Muscle of arm (tissue), 12 donors: ENCODE measurements around the gene S100A4. TPM values are rescaled to one million over a fixed set of nuclear protein-coding genes. Genes with fewer than 3 reads are reported as not detected.

Source experiments
- DNase-seq: peaks from one replicate; pipeline ENCODE4 v3.0.0-alpha.2; 2013
- polyA plus RNA-seq, 12 donors: library from polyadenylated mRNA; unstranded; fragments of 120-200 nt; gene quantifications; one replicate each; pipeline ENCODE4 v1.2.1, GENCODE V29; 2013; ENCODE audit not compliant: insufficient read length in 12 of 12

S100A4 gene
- polyA plus RNA-seq, 12 donors = 113 to 274 (median 192) TPM; not detected in 1

GRCh38 chr1:153550398-153550758 is 4.8 kb upstream of the S100A4 start:
- no peak for DNase-seq

- DNase-seq = no peak
These were observed 4.3 kb upstream of the S100A4 start for GRCh38 chr1:153549741-153550397.

DNA sequence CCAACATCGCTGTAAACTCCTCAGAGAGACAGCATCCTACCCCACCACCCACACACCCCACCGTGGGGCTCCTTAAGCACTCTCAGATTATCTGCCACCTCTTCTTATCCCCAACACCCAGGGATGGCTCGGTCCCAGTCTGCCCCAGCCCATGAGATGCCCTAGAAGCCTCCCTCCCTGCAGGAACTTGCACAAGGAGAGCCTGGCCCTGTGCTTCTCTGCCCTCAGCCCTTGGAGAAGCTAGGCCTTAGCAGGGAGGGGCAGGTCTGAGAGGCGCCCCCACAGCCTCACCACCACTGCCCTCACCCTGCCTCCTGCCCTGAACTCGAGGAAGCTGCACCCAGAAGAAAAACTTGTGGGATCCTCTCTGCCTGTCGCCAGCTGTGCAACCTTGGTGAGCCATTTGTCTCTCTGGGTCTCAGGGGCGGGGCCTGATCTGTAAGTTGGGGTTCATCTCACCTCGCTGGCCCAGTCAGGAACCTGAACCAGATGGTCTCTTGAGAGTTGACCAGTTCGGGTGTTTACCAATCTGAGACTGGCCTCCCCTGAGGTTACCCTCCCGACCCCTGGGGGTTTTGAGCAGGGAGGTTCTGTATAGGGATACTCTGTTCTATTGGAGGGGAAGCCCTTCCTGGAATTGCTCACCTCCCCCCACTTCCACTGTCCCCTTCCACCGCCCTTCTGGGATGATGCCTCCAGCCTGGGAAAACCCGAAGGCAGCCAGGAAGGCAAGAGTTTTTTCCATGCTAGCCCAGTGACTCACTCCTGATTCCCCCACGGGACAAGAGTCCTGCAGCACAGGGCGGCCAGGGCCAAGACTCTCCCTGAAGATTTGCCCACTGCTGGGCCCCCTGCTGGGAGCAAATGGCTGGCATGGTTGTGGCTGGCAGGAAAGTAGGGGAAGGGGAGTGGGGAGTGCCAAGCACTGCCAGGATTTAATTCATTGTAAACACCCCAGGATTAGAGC is 3.4 kb upstream of the S100A4 start, which contains the start of gene S100A3:
Gene S100A3 (minus strand): TSS at position 537 of the 967 bp plus-strand sequence. CDS start 773 bp downstream, outside the sequence.
- no peak for DNase-seq

DNA sequence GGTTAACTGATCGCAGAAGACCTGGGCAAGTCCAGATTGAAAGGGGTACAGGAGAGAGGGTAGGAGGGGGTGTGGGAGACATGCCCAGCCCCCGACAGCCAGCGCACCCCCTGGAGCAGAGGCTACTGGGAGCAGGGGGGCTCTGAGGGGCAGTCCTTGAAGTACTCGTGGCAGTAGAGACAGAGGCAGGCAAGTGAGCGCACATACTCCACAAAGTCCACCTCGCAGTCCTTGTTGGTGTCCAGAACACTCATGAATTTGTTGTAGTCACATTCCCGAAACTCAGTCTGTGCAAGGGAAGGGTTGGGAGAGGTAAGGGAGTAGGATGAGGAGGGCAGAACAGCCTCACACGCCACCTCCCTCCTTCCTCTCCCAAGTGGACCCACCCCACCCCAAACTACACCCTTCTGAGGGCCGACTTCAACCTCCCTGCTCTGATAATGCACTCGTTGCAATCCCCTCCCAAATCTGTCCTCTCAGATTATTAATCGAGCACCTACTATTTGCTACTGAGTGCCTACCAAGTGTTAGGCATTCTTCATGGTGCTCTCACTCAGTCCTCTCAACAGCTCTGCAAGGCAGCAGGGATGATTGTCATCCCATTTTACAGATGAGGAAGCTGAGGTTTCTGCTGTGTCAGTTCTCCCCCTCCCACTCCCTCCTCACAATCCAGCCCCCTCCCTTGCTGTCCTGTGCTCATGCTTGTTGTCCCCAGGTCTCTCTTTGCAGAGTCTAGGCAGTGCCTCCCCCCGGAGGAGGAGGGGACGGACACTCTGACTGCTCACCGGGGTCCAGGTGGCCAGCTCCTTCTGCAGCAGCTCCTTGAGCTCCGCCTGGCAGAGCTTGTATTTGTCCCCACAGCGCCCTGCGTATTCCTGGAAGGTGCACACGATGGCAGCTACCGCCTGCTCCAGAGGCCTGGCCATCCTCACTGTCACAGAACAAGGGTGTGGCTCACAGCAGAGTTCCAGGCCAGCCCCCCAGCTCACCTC is 2.2 kb upstream of the S100A4 start:
- no peak for DNase-seq

- no peak for DNase-seq
These were observed 1.4 kb upstream of the S100A4 start for GRCh38 chr1:153546796-153547559.

DNA sequence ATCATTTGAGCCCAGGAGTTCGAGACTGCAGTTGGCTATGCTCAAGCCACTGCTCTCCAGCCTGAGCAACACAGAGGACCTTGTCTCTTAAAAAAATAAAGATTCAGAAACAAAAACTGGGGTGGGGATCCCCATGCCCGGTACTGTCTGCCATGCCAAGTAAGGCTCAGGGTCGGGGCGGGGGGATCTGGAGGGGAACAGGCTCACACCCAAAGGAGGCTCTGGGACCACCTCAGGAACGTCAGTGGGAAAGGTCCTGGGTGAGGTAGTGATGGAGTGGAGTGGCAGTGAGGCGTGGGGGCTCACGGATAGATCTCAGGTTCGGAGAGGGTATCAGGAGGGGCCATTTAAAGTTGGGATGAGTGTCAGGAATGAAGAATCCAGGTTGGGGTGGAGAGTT is 765 bp upstream of the S100A4 start:
- no peak for DNase-seq

GRCh38 chr1:153544453-153545066 is 1.0 kb downstream of the S100A4 start:
- no peak for DNase-seq

DNA sequence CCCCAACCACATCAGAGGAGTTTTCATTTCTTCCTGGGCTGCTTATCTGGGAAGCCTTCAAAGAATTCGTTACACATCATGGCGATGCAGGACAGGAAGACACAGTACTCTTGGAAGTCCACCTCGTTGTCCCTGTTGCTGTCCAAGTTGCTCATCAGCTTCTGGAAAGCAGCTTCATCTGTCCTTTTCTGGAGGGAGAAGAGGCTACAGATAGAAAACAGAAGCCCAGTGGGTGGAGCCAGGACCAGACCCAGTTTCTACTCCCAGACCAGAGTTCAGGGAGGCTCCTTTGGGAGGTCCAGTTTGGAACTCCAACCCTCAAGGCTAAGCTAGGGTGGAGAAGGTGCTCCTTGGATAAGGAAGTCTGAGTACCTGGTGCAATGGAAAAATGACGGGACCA is 1.9 kb downstream of the S100A4 start:
- no peak for DNase-seq

DNA sequence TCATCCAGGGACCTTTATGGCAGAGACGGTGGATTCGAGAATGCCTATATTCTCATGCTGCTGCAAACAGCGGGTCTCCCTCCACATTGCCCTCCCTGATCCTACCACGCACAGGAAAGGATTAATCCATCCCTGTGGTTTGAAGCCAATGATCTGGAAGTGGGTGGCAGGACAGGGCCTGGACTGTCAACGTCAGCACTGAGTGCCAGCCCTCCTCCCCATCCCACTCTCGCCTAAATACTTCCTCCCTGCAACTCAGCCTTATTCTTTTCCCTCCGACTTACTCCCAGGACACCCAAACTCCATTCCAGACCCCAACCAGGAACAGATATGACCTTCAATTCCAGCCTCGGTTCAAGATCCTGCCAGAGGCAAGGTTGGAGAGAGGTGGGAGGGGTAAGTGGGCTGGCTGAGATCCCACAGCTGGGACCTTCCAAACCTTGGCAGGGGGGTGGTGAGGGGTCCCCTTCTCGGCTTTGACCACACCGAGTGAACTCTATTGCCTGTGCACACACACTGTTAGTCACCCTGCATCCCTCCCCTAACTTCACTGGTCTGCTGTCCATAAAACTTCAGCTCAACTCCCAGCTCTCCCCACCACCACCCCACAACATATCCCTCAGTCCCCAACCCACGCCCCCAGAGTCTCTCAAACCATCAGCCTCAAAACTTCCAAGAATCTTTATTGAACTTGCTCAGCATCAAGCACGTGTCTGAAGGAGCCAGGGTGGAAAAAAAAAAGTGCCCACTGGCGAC is 2.5 kb downstream of the S100A4 start:
- no peak for DNase-seq

GRCh38 chr1:153541641-153542590 is 3.7 kb downstream of the S100A4 start:
- DNase-seq = no peak

DNA sequence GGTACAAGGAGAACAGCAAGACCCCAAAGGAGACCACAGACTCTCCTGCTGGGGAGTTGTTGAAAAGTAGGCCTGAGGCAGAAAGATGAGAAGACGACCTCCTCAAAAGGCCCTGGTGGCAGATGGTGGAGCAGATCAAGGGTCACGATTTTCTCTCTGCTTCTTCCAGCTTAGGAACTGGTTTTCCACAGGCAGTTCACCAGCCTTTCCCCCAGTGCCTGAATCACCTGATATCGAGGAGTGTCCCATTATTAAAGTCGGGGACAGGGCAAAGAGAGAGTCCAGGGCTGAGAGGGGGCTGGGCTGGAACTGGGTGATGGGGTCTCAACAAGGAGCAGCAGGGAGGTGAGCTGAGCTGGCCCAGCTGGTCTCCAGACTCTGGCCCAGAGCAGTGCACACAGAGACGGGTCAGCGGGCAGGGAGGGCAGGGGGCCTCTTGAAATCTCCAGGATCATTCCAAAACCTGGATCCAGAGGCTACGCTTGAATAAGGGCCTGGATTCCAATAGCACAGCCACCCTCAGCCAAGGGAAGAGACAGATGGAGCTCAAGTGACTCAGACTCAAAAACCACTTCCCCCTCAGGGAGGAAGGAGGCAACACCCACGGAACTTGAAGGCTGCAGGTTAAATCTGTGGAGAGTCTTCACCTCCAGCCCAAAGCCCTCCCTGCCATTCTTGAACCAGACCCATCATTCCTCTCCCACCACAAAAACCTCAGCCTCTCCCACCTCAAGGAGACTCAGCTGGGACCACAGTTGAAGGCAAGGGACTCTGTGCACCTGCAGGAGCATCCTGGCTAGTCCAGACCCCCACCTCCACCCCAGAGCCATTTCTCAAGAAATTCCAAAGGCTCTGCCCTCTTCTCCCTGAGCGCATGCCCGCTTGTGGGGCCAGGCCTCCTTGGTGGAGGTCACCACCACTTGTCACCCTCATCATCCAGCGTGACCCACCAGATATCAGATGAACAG is 4.9 kb downstream of the S100A4 start, which contains the start of gene S100A5:
Gene S100A5 (minus strand): TSS at position 541 of the 968 bp plus-strand sequence. CDS start 743 bp downstream, outside the sequence.
- DNase-seq = no peak

DNA sequence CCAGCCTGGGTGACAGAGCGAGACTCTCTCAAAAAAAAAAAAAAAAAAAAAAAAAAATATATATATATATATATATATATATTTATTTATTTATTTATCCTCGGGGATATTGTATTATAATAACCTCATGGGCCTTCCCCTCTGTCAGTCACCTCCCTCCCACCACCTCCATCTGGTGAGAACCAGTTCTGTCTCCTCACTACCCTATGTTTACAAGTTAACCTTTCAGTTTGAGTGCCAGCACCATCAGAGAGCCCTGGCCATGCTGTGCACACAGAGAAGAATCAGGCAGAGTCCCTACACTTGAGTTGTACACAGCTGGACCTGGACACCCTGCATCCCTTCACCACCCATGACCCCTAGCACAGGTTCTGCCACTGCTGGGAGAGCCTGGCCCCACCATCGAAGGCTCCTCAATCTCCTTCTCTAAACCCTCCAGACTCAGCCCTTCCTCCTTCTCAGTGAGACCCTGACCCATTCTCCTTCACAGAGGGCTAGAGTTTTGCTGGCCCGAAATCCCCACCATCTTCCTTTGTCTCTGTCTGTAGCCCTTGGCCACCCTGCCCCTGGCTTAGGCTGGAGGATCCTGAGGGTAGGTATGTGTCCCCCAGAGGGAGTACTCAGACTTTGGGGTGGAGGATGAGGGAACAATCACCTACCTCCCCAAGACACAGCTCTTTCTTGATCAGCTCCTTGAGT is 6.1 kb downstream of the S100A4 start:
- DNase-seq = no peak

- no peak for DNase-seq
These were observed 7.2 kb downstream of the S100A4 start for GRCh38 chr1:153538315-153538821.

DNA sequence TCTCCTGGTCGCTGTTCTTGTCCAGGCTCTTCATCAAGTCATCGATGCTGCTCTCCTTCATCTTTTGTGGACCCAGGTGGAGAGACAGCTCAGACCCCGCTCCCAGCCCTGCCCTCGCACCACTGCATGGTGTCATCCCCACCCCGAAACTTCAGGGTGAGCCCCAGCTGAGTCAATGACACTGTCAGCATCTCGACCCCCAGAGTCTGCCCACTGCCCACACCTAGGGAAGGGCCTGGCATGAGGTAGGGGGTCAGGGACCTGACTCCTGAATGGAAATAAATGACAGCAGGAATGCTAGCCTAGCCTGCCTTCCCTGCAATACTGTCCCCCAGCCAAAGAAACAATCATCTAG is 8.3 kb downstream of the S100A4 start:
- no peak for DNase-seq

GRCh38 chr1:153536671-153537375 is 8.8 kb downstream of the S100A4 start:
- no peak for DNase-seq
